ENCODE results near the gene RASSF3. TPM values are rescaled to one million over a fixed set of nuclear protein-coding genes. Genes with fewer than 3 reads are reported as not detected.

The RASSF3 gene
- total and polyA plus RNA-seq, 10 of the 15 experiments (the other 5 are each of a cell fraction or from before 2014, with no cell fraction given), result 6.9 to 62.4 (median 30.3) TPM

- TF ChIP-seq PML (IDR thresholded peaks at IDR 0.05; ENCODE audit: low read length) (peak; percentile 47; the same call in 1 of the 2 replicates), IKZF1 (conservative IDR thresholded peaks at IDR 0.05) (peak; percentile 84), CEBPB (IDR thresholded peaks at IDR 0.05; ENCODE audit: borderline replicate concordance in 1 of 2, low read depth in 2 of 2, low read length in 2 of 2) (peak in 1 of 2 experiments; percentile 71; a peak in 1 of 4 replicates), EP300 (IDR thresholded peaks at IDR 0.05; ENCODE audit: borderline replicate concordance in 1 of 2, control insufficient read depth in 1 of 2, low read depth in 2 of 2, low read length in 2 of 2) (peak; percentile 39 to 67; a peak in 2 of 4 replicates), RAD51 (IDR thresholded peaks at IDR 0.05) (peak; percentile 62), SMARCA5 (IDR thresholded peaks at IDR 0.05) (peak; percentile 50; the same call in 1 of the 2 replicates), MTA3 (IDR thresholded peaks at IDR 0.05; ENCODE audit: borderline replicate concordance, low read length) (peak; percentile 87; the same call in 1 of the 2 replicates), IRF4 (IDR thresholded peaks at IDR 0.05; ENCODE audit: low read depth, low read length) (peak; percentile 29; the same call in 1 of the 2 replicates), FOXM1 (IDR thresholded peaks at IDR 0.05; ENCODE audit: low read depth, low read length) (peak; percentile 46; the same call in 1 of the 2 replicates), MTA2 (IDR thresholded peaks at IDR 0.05; ENCODE audit: low read depth) (peak; percentile 83; the same call in 1 of the 2 replicates), TBL1XR1 (IDR thresholded peaks at IDR 0.05; ENCODE audit: low read depth, low read length) (0 out of 2 replicates have a peak, but pooled peaks have one; percentile 30), YY1 (IDR thresholded peaks at IDR 0.05; ENCODE audit: low read depth, low read length) (peak; percentile 80; the same call in 1 of the 2 replicates), BHLHE40 (IDR thresholded peaks at IDR 0.05; ENCODE audit: borderline replicate concordance in 1 of 2, low read depth in 2 of 2, low read length in 1 of 2) (peak; percentile 19 to 40; a peak in 1 of 4 replicates), RUNX3 (IDR thresholded peaks at IDR 0.05; ENCODE audit: low read length) (peak; percentile 93), RELB (IDR thresholded peaks at IDR 0.05; ENCODE audit: low read depth) (peak; percentile 79), FOS (IDR thresholded peaks at IDR 0.05; ENCODE audit: borderline replicate concordance, extremely low read depth, insufficient read length) (no peak), ETV6 (conservative IDR thresholded peaks at IDR 0.05 in 1 of 2, IDR thresholded peaks at IDR 0.05 in 1 of 2; ENCODE audit: borderline replicate concordance in 1 of 2, low read depth in 1 of 2) (peak in 1 of 2 experiments; percentile 25; a peak in 1 of 4 replicates)
- TF ChIP-seq, protein P1, sequence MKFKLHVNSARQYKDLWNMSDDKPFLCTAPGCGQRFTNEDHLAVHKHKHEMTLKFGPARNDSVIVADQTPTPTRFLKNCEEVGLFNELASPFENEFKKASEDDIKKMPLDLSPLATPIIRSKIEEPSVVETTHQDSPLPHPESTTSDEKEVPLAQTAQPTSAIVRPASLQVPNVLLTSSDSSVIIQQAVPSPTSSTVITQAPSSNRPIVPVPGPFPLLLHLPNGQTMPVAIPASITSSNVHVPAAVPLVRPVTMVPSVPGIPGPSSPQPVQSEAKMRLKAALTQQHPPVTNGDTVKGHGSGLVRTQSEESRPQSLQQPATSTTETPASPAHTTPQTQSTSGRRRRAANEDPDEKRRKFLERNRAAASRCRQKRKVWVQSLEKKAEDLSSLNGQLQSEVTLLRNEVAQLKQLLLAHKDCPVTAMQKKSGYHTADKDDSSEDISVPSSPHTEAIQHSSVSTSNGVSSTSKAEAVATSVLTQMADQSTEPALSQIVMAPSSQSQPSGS (IDR thresholded peaks at IDR 0.05; ENCODE audit: low read length), result peak; percentile 86
- TF ChIP-seq, protein P2, sequence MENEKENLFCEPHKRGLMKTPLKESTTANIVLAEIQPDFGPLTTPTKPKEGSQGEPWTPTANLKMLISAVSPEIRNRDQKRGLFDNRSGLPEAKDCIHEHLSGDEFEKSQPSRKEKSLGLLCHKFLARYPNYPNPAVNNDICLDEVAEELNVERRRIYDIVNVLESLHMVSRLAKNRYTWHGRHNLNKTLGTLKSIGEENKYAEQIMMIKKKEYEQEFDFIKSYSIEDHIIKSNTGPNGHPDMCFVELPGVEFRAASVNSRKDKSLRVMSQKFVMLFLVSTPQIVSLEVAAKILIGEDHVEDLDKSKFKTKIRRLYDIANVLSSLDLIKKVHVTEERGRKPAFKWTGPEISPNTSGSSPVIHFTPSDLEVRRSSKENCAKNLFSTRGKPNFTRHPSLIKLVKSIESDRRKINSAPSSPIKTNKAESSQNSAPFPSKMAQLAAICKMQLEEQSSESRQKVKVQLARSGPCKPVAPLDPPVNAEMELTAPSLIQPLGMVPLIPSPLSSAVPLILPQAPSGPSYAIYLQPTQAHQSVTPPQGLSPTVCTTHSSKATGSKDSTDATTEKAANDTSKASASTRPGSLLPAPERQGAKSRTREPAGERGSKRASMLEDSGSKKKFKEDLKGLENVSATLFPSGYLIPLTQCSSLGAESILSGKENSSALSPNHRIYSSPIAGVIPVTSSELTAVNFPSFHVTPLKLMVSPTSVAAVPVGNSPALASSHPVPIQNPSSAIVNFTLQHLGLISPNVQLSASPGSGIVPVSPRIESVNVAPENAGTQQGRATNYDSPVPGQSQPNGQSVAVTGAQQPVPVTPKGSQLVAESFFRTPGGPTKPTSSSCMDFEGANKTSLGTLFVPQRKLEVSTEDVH (IDR thresholded peaks at IDR 0.05; ENCODE audit: low read depth, partially characterized antibody), result no peak
- TF ChIP-seq, protein P3, sequence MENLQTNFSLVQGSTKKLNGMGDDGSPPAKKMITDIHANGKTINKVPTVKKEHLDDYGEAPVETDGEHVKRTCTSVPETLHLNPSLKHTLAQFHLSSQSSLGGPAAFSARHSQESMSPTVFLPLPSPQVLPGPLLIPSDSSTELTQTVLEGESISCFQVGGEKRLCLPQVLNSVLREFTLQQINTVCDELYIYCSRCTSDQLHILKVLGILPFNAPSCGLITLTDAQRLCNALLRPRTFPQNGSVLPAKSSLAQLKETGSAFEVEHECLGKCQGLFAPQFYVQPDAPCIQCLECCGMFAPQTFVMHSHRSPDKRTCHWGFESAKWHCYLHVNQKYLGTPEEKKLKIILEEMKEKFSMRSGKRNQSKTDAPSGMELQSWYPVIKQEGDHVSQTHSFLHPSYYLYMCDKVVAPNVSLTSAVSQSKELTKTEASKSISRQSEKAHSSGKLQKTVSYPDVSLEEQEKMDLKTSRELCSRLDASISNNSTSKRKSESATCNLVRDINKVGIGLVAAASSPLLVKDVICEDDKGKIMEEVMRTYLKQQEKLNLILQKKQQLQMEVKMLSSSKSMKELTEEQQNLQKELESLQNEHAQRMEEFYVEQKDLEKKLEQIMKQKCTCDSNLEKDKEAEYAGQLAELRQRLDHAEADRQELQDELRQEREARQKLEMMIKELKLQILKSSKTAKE (IDR thresholded peaks at IDR 0.05; ENCODE audit: low read depth, poor library complexity, severe bottlenecking), result peak; percentile 85
Measured at GRCh38 chr12:64621257-64621942, 11.1 kb downstream of the RASSF3 start (continued).
